ENCODE measurements around the gene TOLLIP. TPM values are rescaled to one million over a fixed set of nuclear protein-coding genes. Genes with fewer than 3 reads are reported as not detected.

Gene TOLLIP
- total RNA-seq, 1 donor from 2014 or later, result 71.1 TPM

- H3K36me3 ChIP-seq, result no peaks in the 10 kb centered on the region
- no peaks in the 10 kb centered on the region for H3K9me3 ChIP-seq
- no peak for ATAC-seq
- no peak for DNase-seq
- H3K27me3 ChIP-seq, result no peaks in the 10 kb centered on the region
- intact Hi-C loops (cut with DNase I), result no loop called here
- H3K4me1 ChIP-seq, result no peaks in the 10 kb centered on the region
- H3K27ac ChIP-seq, result no peak overlapping the region
- TF ChIP-seq, protein P1, sequence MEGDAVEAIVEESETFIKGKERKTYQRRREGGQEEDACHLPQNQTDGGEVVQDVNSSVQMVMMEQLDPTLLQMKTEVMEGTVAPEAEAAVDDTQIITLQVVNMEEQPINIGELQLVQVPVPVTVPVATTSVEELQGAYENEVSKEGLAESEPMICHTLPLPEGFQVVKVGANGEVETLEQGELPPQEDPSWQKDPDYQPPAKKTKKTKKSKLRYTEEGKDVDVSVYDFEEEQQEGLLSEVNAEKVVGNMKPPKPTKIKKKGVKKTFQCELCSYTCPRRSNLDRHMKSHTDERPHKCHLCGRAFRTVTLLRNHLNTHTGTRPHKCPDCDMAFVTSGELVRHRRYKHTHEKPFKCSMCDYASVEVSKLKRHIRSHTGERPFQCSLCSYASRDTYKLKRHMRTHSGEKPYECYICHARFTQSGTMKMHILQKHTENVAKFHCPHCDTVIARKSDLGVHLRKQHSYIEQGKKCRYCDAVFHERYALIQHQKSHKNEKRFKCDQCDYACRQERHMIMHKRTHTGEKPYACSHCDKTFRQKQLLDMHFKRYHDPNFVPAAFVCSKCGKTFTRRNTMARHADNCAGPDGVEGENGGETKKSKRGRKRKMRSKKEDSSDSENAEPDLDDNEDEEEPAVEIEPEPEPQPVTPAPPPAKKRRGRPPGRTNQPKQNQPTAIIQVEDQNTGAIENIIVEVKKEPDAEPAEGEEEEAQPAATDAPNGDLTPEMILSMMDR (IDR thresholded peaks at IDR 0.05), result no peak
- H3K4me3 ChIP-seq, result no peak overlapping the region
These were observed 67.7 kb downstream of the TOLLIP start for GRCh38 chr11:1241706-1242105.

DNA sequence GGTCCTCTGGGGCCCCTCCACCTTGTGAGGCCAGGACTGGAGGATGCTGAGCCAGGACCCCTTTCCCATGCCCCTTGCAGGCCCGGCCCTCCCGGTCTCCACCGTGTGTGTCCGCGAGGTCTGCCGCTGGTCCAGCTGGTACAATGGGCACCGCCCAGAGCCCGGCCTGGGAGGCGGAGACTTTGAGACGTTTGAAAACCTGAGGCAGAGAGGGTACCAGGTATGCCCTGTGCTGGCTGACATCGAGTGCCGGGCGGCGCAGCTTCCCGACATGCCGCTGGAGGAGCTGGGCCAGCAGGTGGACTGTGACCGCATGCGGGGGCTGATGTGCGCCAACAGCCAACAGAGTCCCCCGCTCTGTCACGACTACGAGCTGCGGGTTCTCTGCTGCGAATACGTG is 68.7 kb downstream of the TOLLIP start:
- Histone ChIP-seq H3K36me3 (no peaks in the 10 kb centered on the region), H3K9me3 (no peaks in the 10 kb centered on the region), H3K4me3 (no peak overlapping the region), H3K27ac (no peak overlapping the region), H3K27me3 (no peaks in the 10 kb centered on the region), H3K4me1 (no peaks in the 10 kb centered on the region)
- ATAC-seq (no peak), DNase-seq (no peak)
- intact Hi-C loops (cut with DNase I), result no loop called here
- TF ChIP-seq, protein P1 (IDR thresholded peaks at IDR 0.05), result no peak

DNA sequence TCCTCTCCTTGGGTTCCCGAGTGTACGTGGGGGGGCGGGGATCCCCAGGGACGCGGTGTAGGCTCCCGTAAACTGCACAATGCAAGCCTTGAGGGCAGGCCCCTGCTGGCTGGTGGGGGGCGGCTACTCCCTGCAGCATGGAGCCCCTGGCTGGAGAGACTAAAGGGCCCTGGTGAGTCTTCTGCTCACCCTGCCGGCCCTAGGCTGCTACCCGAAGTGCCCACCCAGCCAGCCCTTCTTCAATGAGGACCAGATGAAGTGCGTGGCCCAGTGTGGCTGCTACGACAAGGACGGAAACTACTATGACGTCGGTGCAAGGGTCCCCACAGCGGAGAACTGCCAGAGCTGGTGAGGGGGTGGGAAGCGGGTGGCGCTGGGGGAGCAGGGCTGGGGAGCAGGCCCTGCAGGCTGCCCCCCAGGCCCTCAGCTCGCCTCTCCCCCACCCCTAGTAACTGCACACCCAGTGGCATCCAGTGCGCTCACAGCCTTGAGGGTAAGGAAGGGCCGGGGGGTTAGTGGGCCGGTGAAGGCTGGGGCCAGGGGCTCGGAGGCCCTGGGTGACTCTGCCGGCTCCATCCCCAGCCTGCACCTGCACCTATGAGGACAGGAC is 69.7 kb downstream of the TOLLIP start:
- Histone ChIP-seq H3K4me3 (no peak overlapping the region), H3K27ac (no peak overlapping the region), H3K27me3 (no peaks in the 10 kb centered on the region), H3K4me1 (no peaks in the 10 kb centered on the region), H3K36me3 (no peaks in the 10 kb centered on the region), H3K9me3 (no peaks in the 10 kb centered on the region)
- intact Hi-C loops (cut with DNase I), result no loop called here
- TF ChIP-seq, protein P1 (IDR thresholded peaks at IDR 0.05), result no peak
- no peak for DNase-seq
- ATAC-seq, result no peak

DNA sequence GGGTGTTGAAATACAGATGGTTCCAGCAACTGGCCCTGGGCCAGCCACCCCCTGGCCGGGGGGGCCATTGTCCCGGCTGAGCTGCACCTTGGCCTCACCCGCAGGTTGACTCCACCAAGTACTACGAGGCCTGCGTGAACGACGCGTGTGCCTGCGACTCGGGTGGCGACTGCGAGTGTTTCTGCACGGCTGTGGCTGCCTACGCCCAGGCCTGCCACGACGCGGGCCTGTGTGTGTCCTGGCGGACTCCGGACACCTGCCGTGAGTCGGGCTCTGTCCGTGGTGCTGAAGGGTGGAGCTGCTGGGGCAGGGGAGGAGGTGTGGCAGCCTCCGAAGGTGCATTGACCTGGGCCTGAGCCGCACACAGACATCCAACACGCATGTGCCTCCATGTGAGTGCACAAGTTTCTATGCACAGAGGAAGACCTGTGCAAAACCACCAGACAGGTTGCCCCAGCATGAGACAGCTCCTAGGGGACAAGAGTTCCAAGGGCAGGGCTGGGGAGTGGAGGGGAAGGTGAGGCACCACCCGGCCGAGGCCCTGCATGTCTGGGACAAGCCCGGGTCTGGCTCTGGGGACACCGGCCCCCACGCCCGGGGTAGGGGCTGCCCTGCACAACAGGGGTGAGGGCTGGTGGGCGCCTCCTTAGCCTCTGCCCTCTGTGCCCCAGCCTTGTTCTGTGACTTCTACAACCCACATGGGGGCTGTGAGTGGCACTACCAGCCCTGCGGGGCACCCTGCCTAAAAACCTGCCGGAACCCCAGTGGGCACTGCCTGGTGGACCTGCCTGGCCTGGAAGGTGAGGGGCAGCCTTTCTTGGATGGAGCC is 70.5 kb downstream of the TOLLIP start:
- Histone ChIP-seq H3K36me3 (no peaks in the 10 kb centered on the region), H3K4me1 (no peaks in the 10 kb centered on the region), H3K27me3 (no peaks in the 10 kb centered on the region), H3K4me3 (no peak overlapping the region), H3K9me3 (no peaks in the 10 kb centered on the region), H3K27ac (no peak overlapping the region)
- DNase-seq, result no peak
- intact Hi-C loops (cut with DNase I), result no loop called here
- peak; percentile 26 for ATAC-seq
- TF ChIP-seq, protein P1 (IDR thresholded peaks at IDR 0.05), result no peak

DNA sequence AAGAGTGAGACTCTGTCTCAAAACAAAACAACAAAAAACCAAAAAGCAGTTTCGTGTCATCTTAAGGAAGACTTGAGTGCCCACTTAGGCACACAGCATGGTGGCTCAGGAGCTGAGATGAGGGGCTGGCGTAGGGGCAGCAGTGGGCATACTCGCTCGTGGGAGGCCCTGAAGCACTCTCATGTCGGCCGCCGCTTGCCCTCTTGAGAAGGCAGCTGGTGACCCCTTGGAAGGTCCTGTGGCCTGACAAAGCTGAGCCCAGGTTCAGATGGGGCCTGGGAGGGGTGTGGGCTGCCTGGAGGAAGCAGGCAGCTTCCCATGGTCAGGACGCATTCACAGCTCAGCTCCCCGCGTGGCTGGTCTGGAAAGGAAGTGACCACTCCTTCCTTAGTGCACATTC is 71.6 kb downstream of the TOLLIP start:
- H3K4me3 ChIP-seq, result no peak overlapping the region
- H3K27me3 ChIP-seq, result no peaks in the 10 kb centered on the region
- no peak for ATAC-seq
- no peak overlapping the region for H3K27ac ChIP-seq
- no peaks in the 10 kb centered on the region for H3K36me3 ChIP-seq
- DNase-seq, result no peak
- intact Hi-C loops (cut with DNase I), result no loop called here
- TF ChIP-seq, protein P1 (IDR thresholded peaks at IDR 0.05), result no peak
- H3K9me3 ChIP-seq, result no peaks in the 10 kb centered on the region
- no peaks in the 10 kb centered on the region for H3K4me1 ChIP-seq

All from upper lobe of right lung (tissue), 1 donor.